Neural crest cell (in vitro differentiated cells): Measurements from ENCODE around the gene RET. TPM values are rescaled to one million over a fixed set of nuclear protein-coding genes. Genes with fewer than 3 reads are reported as not detected.

Experiments used
- DNase-seq: peaks from one replicate; pipeline ENCODE4 v3.0.0; 2021; ENCODE audit warnings: low read depth, mixed read lengths, low spot score
- H3K27ac Mint-ChIP-seq: one replicate; pipeline ENCODE4 v1.8.0; 2021; ENCODE audit warnings: mild to moderate bottlenecking, mixed read lengths; ENCODE audit not compliant: unreplicated experiment
- H3K27me3 Mint-ChIP-seq: 2 replicates; pipeline ENCODE4 v1.8.0; 2021; ENCODE audit warnings: low read depth, mild to moderate bottlenecking, mixed read lengths
- H3K36me3 Mint-ChIP-seq: 2 replicates; pipeline ENCODE4 v1.8.0; 2021; ENCODE audit warnings: low read depth, mild to moderate bottlenecking, mixed read lengths
- H3K4me1 Mint-ChIP-seq: 2 replicates; pipeline ENCODE4 v1.8.0; 2021; ENCODE audit warnings: mixed read lengths
- H3K4me3 Mint-ChIP-seq: one replicate; pipeline ENCODE4 v1.8.0; 2021; ENCODE audit warnings: mild to moderate bottlenecking, mixed read lengths
- H3K9me3 Mint-ChIP-seq: 2 replicates; pipeline ENCODE4 v1.8.0; 2021; ENCODE audit warnings: mixed read lengths
- total RNA-seq: library from RNA; stranded (reverse); gene quantifications from 2 replicates; pipeline ENCODE4 v1.2.1, GENCODE V29; 2021
- TF ChIP-seq, protein P1 (sequence below): fragments of 200-600 bp; sonication (generic); conservative IDR thresholded peaks from 2 replicates; pipeline ENCODE4 v1.5.0; 2021; ENCODE audit warnings: antibody characterized with exemption, mild to moderate bottlenecking

The RET gene
- total RNA-seq, 1 donor from 2014 or later, result 1.6 TPM

DNA sequence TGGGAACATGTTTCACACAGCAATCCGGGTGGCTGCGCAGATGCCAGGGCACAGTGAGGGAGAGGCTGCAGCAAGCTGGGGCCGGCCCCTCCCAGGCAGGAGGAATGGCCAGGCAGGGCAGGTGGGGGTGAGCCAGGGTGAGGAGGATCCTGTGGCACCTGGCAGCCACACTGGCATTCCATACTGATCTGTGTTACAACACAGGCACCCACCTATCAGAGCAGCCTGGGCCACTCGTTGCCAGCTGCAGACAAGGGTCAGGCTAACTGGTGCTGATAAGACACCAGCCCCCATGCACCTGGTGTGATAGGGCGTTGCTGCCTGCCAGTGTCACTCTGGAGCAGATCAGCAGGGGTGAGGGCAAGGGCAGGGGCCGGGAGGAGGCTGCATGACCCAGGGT is 16.6 kb upstream of the RET start:
- TF ChIP-seq, protein P1, sequence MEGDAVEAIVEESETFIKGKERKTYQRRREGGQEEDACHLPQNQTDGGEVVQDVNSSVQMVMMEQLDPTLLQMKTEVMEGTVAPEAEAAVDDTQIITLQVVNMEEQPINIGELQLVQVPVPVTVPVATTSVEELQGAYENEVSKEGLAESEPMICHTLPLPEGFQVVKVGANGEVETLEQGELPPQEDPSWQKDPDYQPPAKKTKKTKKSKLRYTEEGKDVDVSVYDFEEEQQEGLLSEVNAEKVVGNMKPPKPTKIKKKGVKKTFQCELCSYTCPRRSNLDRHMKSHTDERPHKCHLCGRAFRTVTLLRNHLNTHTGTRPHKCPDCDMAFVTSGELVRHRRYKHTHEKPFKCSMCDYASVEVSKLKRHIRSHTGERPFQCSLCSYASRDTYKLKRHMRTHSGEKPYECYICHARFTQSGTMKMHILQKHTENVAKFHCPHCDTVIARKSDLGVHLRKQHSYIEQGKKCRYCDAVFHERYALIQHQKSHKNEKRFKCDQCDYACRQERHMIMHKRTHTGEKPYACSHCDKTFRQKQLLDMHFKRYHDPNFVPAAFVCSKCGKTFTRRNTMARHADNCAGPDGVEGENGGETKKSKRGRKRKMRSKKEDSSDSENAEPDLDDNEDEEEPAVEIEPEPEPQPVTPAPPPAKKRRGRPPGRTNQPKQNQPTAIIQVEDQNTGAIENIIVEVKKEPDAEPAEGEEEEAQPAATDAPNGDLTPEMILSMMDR, result no peak
- DNase-seq, result no peak
- Mint-ChIP-seq H3K4me1 (no peaks in the 10 kb centered on the region), H3K4me3 (no peak overlapping the region), H3K9me3 (no peaks in the 10 kb centered on the region), H3K36me3 (no peaks in the 10 kb centered on the region), H3K27me3 (no peaks in the 10 kb centered on the region), H3K27ac (no peak overlapping the region)

- no peak overlapping the region for H3K4me3 Mint-ChIP-seq
- peak overlapping the region; percentile 27 for H3K27ac Mint-ChIP-seq
- no peaks in the 10 kb centered on the region for H3K9me3 Mint-ChIP-seq
- H3K36me3 Mint-ChIP-seq, result no peaks in the 10 kb centered on the region
- no peaks in the 10 kb centered on the region for H3K27me3 Mint-ChIP-seq
- DNase-seq, result no peak
- H3K4me1 Mint-ChIP-seq, result no peaks in the 10 kb centered on the region
- TF ChIP-seq, protein P1, result no peak
Observed at GRCh38 chr10:43061331-43061730, 15.5 kb upstream of the RET start.

DNA sequence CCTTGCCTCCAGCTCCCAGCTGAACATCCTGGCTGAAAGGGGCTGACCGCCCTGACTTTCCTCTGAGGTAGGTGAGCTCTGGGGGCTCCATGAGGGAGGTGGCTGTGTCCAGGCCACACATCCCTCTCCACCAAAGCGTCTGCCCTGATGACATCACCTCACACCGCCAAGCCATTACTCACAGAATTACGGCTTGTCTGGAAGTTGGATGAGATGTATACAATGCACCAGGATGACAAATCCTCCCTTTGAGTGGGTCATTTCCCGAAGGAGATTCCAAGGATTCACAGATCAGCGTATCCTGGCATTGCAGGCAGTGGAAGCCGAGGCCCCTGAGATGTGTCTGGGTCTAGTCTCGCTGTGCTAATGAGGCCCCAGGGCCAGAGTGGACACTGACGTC is 15.1 kb upstream of the RET start:
- no peak for DNase-seq
- H3K27ac Mint-ChIP-seq, result no peak overlapping the region
- no peaks in the 10 kb centered on the region for H3K27me3 Mint-ChIP-seq
- peaks cover under 1% of the 10 kb centered on the region for H3K4me1 Mint-ChIP-seq
- no peaks in the 10 kb centered on the region for H3K9me3 Mint-ChIP-seq
- H3K36me3 Mint-ChIP-seq, result no peaks in the 10 kb centered on the region
- no peak overlapping the region for H3K4me3 Mint-ChIP-seq
- TF ChIP-seq, protein P1, result no peak

GRCh38 chr10:43062402-43063160 is 14.3 kb upstream of the RET start:
- Mint-ChIP-seq H3K4me1 (peaks cover 6% of the 10 kb centered on the region), H3K27ac (no peak overlapping the region), H3K27me3 (no peaks in the 10 kb centered on the region), H3K4me3 (no peak overlapping the region), H3K9me3 (no peaks in the 10 kb centered on the region), H3K36me3 (no peaks in the 10 kb centered on the region)
- DNase-seq, result no peak
- TF ChIP-seq, protein P1, result no peak

- Mint-ChIP-seq H3K27ac (peak overlapping the region; percentile 50), H3K9me3 (no peaks in the 10 kb centered on the region), H3K4me1 (peaks cover 6% of the 10 kb centered on the region), H3K4me3 (no peak overlapping the region), H3K36me3 (no peaks in the 10 kb centered on the region), H3K27me3 (no peaks in the 10 kb centered on the region)
- no peak for DNase-seq
- TF ChIP-seq, protein P1, result no peak
Observed at GRCh38 chr10:43064331-43065075, 12.4 kb upstream of the RET start.
